HEK293 (cell line): Measurements from ENCODE around the gene POU2AF1.

Experiments
- CTCF ChIA-PET: fragments of 350-600 bp; formaldehyde crosslinking; extraction: SDS; loops from one replicate; lab custom pipeline; 2021; ENCODE audit warnings: antibody characterized with exemption; lab: Yijun Ruan, JAX
- POLR2A ChIA-PET: fragments of 300-600 bp; formaldehyde crosslinking; extraction: SDS; loops from one replicate; lab custom pipeline; 2020; ENCODE audit warnings: antibody characterized with exemption, inconsistent platforms; lab: Yijun Ruan, JAX
- H3K27ac ChIP-seq: fragments of 200-500 bp; sonication (Bioruptor generic); 2 replicates; pipeline ENCODE4 v1.5.1; 2014; ENCODE audit warnings: low read depth, low read length, control low read depth, inconsistent platforms; ENCODE audit errors: extremely low read depth
- H3K36me3 ChIP-seq, 2 experiments: fragments of 200-500 bp in 1 of 2; sonication (Bioruptor generic) in 1 of 2; 1 replicate in 1 of 2; 2 replicates in 1 of 2; pipeline ENCODE4 v1.5.1; 2014 to 2017; ENCODE audit warnings: inconsistent platforms in 2 of 2, low read length in 2 of 2; ENCODE audit not compliant: control insufficient read depth in 2 of 2, insufficient read depth in 1 of 2
- H3K4me1 ChIP-seq: fragments of 200-500 bp; sonication (Bioruptor generic); 2 replicates; pipeline ENCODE4 v1.5.1; 2014; ENCODE audit warnings: mild to moderate bottlenecking, low read length, inconsistent platforms; ENCODE audit not compliant: control insufficient read depth, insufficient read depth
- H3K4me3 ChIP-seq: 2 replicates; pipeline ENCODE4 v1.5.1; 2011; ENCODE audit warnings: low read depth, mild to moderate bottlenecking, control low read depth, low read length, moderate library complexity
- H3K9me3 ChIP-seq: fragments of 200-500 bp; sonication (Bioruptor generic); 2 replicates; pipeline ENCODE4 v1.5.1; 2014; ENCODE audit warnings: low read depth, low read length, inconsistent platforms; ENCODE audit not compliant: control insufficient read depth, insufficient read depth
- KLF16 ChIP-seq: fragments of 450-650 bp; formaldehyde crosslinking; IDR thresholded peaks from 2 replicates; pipeline ENCODE4 v1.5.1; 2017; ENCODE audit warnings: missing biosample characterization, missing genetic modification characterization
- PATZ1 ChIP-seq: fragments of 450-650 bp; formaldehyde crosslinking; IDR thresholded peaks from 2 replicates; pipeline ENCODE4 v1.5.1; 2016; ENCODE audit warnings: missing biosample characterization, missing genetic modification characterization
- REST ChIP-seq: fragments of 450-650 bp; formaldehyde crosslinking; IDR thresholded peaks from 2 replicates; pipeline ENCODE4 v1.5.1; 2016; ENCODE audit warnings: missing biosample characterization, missing genetic modification characterization
- SALL2 ChIP-seq: fragments of 450-650 bp; formaldehyde crosslinking; IDR thresholded peaks from 2 replicates; pipeline ENCODE4 v1.5.0; 2017; ENCODE audit warnings: missing biosample characterization, mild to moderate bottlenecking, missing genetic modification characterization, borderline replicate concordance
- SCRT2 ChIP-seq: fragments of 450-650 bp; formaldehyde crosslinking; IDR thresholded peaks from 2 replicates; pipeline ENCODE4 v1.5.1; 2016; ENCODE audit warnings: missing biosample characterization, missing genetic modification characterization
- ZBTB48 ChIP-seq: fragments of 450-650 bp; formaldehyde crosslinking; IDR thresholded peaks from 2 replicates; pipeline ENCODE4 v1.5.1; 2016; ENCODE audit warnings: missing biosample characterization, missing genetic modification characterization
- ZEB2 ChIP-seq: fragments of 450-650 bp; formaldehyde crosslinking; IDR thresholded peaks from 2 replicates; pipeline ENCODE4 v1.5.1; 2016; ENCODE audit warnings: missing biosample characterization, missing genetic modification characterization
- ZFP3 ChIP-seq: fragments of 450-650 bp; formaldehyde crosslinking; IDR thresholded peaks from 2 replicates; pipeline ENCODE4 v1.5.1; 2016; ENCODE audit warnings: low read depth, missing biosample characterization, missing genetic modification characterization
- ZNF121 ChIP-seq: fragments of 450-650 bp; formaldehyde crosslinking; IDR thresholded peaks from 2 replicates; pipeline ENCODE4 v1.5.1; 2016; ENCODE audit warnings: missing biosample characterization, missing genetic modification characterization
- ZNF335 ChIP-seq: fragments of 450-650 bp; formaldehyde crosslinking; conservative IDR thresholded peaks from 2 replicates; pipeline ENCODE4 v1.5.1; 2016; ENCODE audit warnings: missing biosample characterization, missing genetic modification characterization
- ZNF354C ChIP-seq: fragments of 450-650 bp; formaldehyde crosslinking; IDR thresholded peaks from 2 replicates; pipeline ENCODE4 v1.5.1; 2016; ENCODE audit warnings: missing biosample characterization, missing genetic modification characterization, low read depth, borderline replicate concordance
- ZNF529 ChIP-seq: fragments of 450-650 bp; formaldehyde crosslinking; IDR thresholded peaks from 2 replicates; pipeline ENCODE4 v1.5.1; 2017; ENCODE audit warnings: missing genetic modification characterization, missing biosample characterization; ENCODE audit not compliant: insufficient replicate concordance
- ZNF664 ChIP-seq: fragments of 450-650 bp; formaldehyde crosslinking; IDR thresholded peaks from 2 replicates; pipeline ENCODE4 v1.5.1; 2016; ENCODE audit warnings: missing biosample characterization, missing genetic modification characterization
- TF ChIP-seq, protein P1 (sequence below): fragments of 450-650 bp; formaldehyde crosslinking; IDR thresholded peaks from 2 replicates; pipeline ENCODE4 v1.5.1; 2017; ENCODE audit warnings: missing biosample characterization, missing genetic modification characterization
- TF ChIP-seq, protein P2 (sequence below): fragments of 450-650 bp; IDR thresholded peaks from 2 replicates; pipeline ENCODE4 v1.5.1; 2018; ENCODE audit warnings: missing biosample characterization, mild to moderate bottlenecking, missing genetic modification characterization

POU2AF1 gene

DNA sequence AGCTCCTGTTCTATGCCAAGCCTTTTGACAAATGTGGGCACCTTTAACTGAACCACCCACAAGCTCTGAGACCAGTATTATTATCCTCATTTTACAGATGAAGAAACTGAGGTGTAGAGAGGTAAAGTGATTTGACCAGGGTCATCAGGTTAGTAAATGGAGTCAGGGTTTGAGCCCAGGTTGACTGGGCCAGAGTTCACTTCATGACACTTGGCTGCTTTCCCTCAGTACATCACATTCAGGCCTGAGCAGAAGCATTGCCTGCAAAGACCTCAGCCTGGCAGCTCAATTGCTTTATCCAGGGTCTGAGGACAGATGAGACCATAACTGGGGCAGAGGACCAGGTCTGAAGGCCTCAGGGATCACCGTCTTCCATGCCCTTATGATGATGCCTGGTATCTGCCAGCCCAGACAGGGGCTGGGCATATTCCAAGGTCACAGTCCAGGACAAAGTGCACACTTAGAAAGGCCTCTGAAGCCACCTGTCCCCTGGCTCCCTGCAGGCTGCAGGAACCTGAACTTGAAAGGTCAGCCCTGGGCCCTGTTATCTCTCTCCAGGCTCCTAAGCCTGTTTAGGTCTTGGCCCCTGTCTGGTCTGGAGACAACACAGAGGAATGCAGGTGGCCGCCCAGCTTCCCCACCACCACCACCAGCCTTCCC, 48.7 kb downstream of the POU2AF1 start (continued):
- TF ChIP-seq REST (tag by site-specific recombination), result no peak
- TF ChIP-seq ZNF664 (tag by site-specific recombination), result no peak
- TF ChIP-seq PATZ1 (tag by site-specific recombination), result no peak

GRCh38 chr11:111329306-111330204, 49.5 kb downstream of the POU2AF1 start:
- POLR2A ChIA-PET, result no interaction called here
- TF ChIP-seq SALL2 (tag by site-specific recombination) (no peak), ZEB2 (tag by site-specific recombination) (no peak), PATZ1 (tag by site-specific recombination) (no peak), ZNF335 (tag by site-specific recombination) (no peak), ZBTB48 (tag by site-specific recombination) (no peak), ZNF529 (tag by site-specific recombination) (no peak), ZNF121 (tag by site-specific recombination) (no peak), KLF16 (tag by site-specific recombination) (no peak), ZNF354C (no peak), ZFP3 (no peak), SCRT2 (tag by site-specific recombination) (no peak)
- TF ChIP-seq, protein P1, sequence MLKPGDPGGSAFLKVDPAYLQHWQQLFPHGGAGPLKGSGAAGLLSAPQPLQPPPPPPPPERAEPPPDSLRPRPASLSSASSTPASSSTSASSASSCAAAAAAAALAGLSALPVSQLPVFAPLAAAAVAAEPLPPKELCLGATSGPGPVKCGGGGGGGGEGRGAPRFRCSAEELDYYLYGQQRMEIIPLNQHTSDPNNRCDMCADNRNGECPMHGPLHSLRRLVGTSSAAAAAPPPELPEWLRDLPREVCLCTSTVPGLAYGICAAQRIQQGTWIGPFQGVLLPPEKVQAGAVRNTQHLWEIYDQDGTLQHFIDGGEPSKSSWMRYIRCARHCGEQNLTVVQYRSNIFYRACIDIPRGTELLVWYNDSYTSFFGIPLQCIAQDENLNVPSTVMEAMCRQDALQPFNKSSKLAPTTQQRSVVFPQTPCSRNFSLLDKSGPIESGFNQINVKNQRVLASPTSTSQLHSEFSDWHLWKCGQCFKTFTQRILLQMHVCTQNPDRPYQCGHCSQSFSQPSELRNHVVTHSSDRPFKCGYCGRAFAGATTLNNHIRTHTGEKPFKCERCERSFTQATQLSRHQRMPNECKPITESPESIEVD (tag by site-specific recombination), result no peak
- TF ChIP-seq, protein P2, sequence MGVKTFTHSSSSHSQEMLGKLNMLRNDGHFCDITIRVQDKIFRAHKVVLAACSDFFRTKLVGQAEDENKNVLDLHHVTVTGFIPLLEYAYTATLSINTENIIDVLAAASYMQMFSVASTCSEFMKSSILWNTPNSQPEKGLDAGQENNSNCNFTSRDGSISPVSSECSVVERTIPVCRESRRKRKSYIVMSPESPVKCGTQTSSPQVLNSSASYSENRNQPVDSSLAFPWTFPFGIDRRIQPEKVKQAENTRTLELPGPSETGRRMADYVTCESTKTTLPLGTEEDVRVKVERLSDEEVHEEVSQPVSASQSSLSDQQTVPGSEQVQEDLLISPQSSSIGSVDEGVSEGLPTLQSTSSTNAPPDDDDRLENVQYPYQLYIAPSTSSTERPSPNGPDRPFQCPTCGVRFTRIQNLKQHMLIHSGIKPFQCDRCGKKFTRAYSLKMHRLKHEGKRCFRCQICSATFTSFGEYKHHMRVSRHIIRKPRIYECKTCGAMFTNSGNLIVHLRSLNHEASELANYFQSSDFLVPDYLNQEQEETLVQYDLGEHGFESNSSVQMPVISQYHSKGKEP (tag by site-specific recombination), result no peak
- TF ChIP-seq, all 188 proteins: peak for 0
- no peak overlapping the region for H3K27ac ChIP-seq
- no peaks in the 10 kb centered on the region for H3K36me3 ChIP-seq
- H3K4me1 ChIP-seq, result peaks cover 4% of the 10 kb centered on the region; the same call in 1 of the 2 replicates
- H3K4me3 ChIP-seq, result no peak overlapping the region
- CTCF ChIA-PET, result no interaction called here
- no peaks in the 10 kb centered on the region for H3K9me3 ChIP-seq
